Endothelial cell of umbilical vein (primary cell): ENCODE results near the gene TNFRSF11A.

ENCODE experiments used
- CTCF ChIP-seq, 2 donors: IDR thresholded peaks; 1 replicate in 1 of 2; 2 replicates in 1 of 2; pipeline ENCODE4 v1.5.1; 2011; ENCODE audit warnings: low read length in 2 of 2, mild to moderate bottlenecking in 2 of 2, moderate library complexity in 2 of 2, control low read depth in 1 of 2, inconsistent platforms in 1 of 2, low read depth in 1 of 2; ENCODE audit not compliant: insufficient read depth in 1 of 2; ENCODE audit errors: extremely low read depth in 1 of 2
- EZH2 ChIP-seq: IDR thresholded peaks from 2 replicates; pipeline ENCODE4 v1.6.1; 2012; ENCODE audit warnings: borderline replicate concordance, low read depth, mild to moderate bottlenecking, moderate library complexity, low read length, inconsistent platforms; ENCODE audit not compliant: severe bottlenecking
- POLR2A ChIP-seq: IDR thresholded peaks from 2 replicates; pipeline ENCODE4 v1.6.1; 2012; ENCODE audit warnings: low read depth, mild to moderate bottlenecking, control low read depth, low read length
- POLR2AphosphoS5 ChIP-seq: IDR thresholded peaks from 2 replicates; pipeline ENCODE4 v1.6.1; 2012; ENCODE audit warnings: low read depth, mild to moderate bottlenecking, control low read depth, low read length, moderate library complexity; ENCODE audit not compliant: insufficient read depth
- TF ChIP-seq, protein P1 (sequence below): IDR thresholded peaks from 2 replicates; pipeline ENCODE4 v1.6.1; 2011; ENCODE audit not compliant: insufficient read depth, insufficient read length

- TF ChIP-seq POLR2AphosphoS5 (no peak), POLR2A (no peak), CTCF (IDR thresholded peaks at IDR 0.05; ENCODE audit: extremely low read depth in 1 of 2, insufficient read depth in 1 of 2, low read depth in 1 of 2, low read length in 2 of 2) (no peak), EZH2 (no peak)
- TF ChIP-seq, protein P1, sequence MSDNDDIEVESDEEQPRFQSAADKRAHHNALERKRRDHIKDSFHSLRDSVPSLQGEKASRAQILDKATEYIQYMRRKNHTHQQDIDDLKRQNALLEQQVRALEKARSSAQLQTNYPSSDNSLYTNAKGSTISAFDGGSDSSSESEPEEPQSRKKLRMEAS = no peak
Measured at GRCh38 chr18:62369129-62369644, 44.1 kb downstream of the TNFRSF11A start.
